Astrocyte (in vitro differentiated cells and primary cell): ENCODE measurements around the gene ZIC4. TPM values are rescaled to one million over a fixed set of nuclear protein-coding genes. Genes with fewer than 3 reads are reported as not detected.
A peak's percentile ranks its signal among the peaks of the same experiment; 100 is the strongest.

ENCODE experiments used
- DNase-seq: peaks from one replicate; pipeline ENCODE4 v3.0.0-alpha.2; 2010; ENCODE audit warnings: low read depth
- FAIRE-seq: peaks from 2 replicates; lab custom pipeline; 2011; peaks lifted over from hg19 to GRCh38; lab: Jason Lieb, UNC
- H2AFZ ChIP-seq: 2 replicates; pipeline ENCODE4 v1.6.0; 2012; ENCODE audit warnings: low read depth, low read length, inconsistent platforms
- H3K27ac ChIP-seq: 2 replicates; pipeline ENCODE4 v1.5.1; 2011; ENCODE audit warnings: low read depth, low read length, inconsistent platforms
- H3K27me3 ChIP-seq: 2 replicates; pipeline ENCODE4 v1.6.0; 2011; ENCODE audit warnings: low read length, inconsistent platforms; ENCODE audit not compliant: insufficient read depth
- H3K36me3 ChIP-seq: 2 replicates; pipeline ENCODE4 v1.5.1; 2011; ENCODE audit warnings: low read length, inconsistent platforms; ENCODE audit not compliant: insufficient read depth
- H3K4me1 ChIP-seq: 2 replicates; pipeline ENCODE4 v1.5.1; 2011; ENCODE audit warnings: low read length, inconsistent platforms; ENCODE audit not compliant: insufficient read depth
- H3K4me2 ChIP-seq: 2 replicates; pipeline ENCODE4 v1.6.0; 2012; ENCODE audit warnings: low read length, inconsistent platforms
- H3K4me3 ChIP-seq: 2 replicates; pipeline ENCODE4 v1.5.1; 2011; ENCODE audit warnings: low read depth, mild to moderate bottlenecking, low read length, inconsistent platforms; ENCODE audit not compliant: insufficient read depth
- H3K79me2 ChIP-seq: 2 replicates; pipeline ENCODE4 v1.6.0; 2012; ENCODE audit warnings: mild to moderate bottlenecking, low read length, inconsistent platforms; ENCODE audit not compliant: insufficient read depth
- H3K9ac ChIP-seq: 2 replicates; pipeline ENCODE4 v1.6.0; 2012; ENCODE audit warnings: mild to moderate bottlenecking, low read length, inconsistent platforms
- H3K9me3 ChIP-seq: 2 replicates; pipeline ENCODE4 v1.5.1; 2012; ENCODE audit warnings: low read depth, mild to moderate bottlenecking, low read length, inconsistent platforms; ENCODE audit not compliant: insufficient read depth
- H4K20me1 ChIP-seq: 2 replicates; pipeline ENCODE4 v1.6.0; 2012; ENCODE audit warnings: low read length, inconsistent platforms; ENCODE audit not compliant: insufficient read depth
- H3K27ac Mint-ChIP-seq: one replicate; pipeline ENCODE4 v1.8.0; 2021; ENCODE audit warnings: mild to moderate bottlenecking, mixed read lengths; ENCODE audit not compliant: unreplicated experiment
- H3K27me3 Mint-ChIP-seq: one replicate; pipeline ENCODE4 v1.8.0; 2021; ENCODE audit warnings: low read depth, mixed read lengths; ENCODE audit not compliant: unreplicated experiment
- H3K36me3 Mint-ChIP-seq: one replicate; pipeline ENCODE4 v1.8.0; 2021; ENCODE audit warnings: low read depth, mixed read lengths; ENCODE audit not compliant: unreplicated experiment
- H3K4me1 Mint-ChIP-seq: one replicate; pipeline ENCODE4 v1.8.0; 2021; ENCODE audit warnings: low read depth, mixed read lengths; ENCODE audit not compliant: unreplicated experiment
- H3K4me3 Mint-ChIP-seq: one replicate; pipeline ENCODE4 v1.8.0; 2021; ENCODE audit warnings: mild to moderate bottlenecking, moderate library complexity, mixed read lengths; ENCODE audit not compliant: unreplicated experiment
- H3K9me3 Mint-ChIP-seq: one replicate; pipeline ENCODE4 v1.8.0; 2021; ENCODE audit warnings: mild to moderate bottlenecking, mixed read lengths; ENCODE audit not compliant: unreplicated experiment
- EZH2 ChIP-seq: IDR thresholded peaks from 2 replicates; pipeline ENCODE4 v1.6.1; 2012; ENCODE audit warnings: mild to moderate bottlenecking, low read length, inconsistent platforms; ENCODE audit not compliant: insufficient read depth
- total RNA-seq: library from RNA; stranded (reverse); gene quantifications from 2 replicates; pipeline ENCODE4 v1.2.1, GENCODE V29; 2021
- TF ChIP-seq, protein P1 (sequence below): IDR thresholded peaks from 2 replicates; pipeline ENCODE4 v1.5.1; 2011; ENCODE audit warnings: low read depth, mild to moderate bottlenecking, inconsistent platforms, low read length, moderate library complexity; ENCODE audit not compliant: insufficient read depth

ZIC4 gene
- total RNA-seq, 1 donor from 2014 or later: not detected

DNA sequence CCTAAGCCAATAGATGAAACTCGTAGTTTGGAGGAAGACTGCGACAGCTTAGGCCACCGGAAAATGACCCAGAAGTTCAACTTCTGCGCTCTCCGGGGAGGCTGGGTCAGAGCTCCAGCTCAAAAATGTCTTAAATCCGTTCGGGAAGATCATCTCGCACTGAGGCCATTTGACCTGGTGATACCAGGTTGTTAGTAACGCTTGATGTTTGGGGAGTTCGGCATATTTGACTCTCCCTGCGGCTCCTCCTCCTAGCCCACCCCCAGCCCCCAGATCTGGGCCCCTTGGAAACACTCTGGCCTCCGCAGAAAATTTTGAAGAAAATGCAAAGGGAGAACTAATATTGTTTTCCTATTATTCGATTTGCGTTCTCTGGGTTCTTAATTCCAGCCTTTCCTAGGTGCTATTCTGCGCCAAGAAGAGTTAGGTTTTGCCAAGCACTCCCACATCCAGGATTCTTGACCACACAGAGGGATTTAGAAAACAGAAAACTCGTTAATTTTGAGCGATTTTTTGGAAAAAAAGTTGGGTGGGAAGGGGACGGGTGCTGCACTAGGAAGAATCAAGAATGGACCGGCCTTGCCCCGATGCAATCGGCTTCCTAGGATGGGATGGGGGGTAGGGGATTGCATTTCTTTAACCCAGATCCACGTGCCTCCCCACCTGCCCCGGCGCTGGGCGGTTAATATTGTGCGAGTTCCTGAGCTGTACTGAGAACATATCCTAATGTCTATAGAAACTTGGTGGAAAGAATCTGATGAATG is 50.0 kb downstream of the ZIC4 start:
- H3K27me3 Mint-ChIP-seq: peaks cover 85% of the 10 kb centered on the region
- peaks cover 9% of the 10 kb centered on the region for H3K9me3 Mint-ChIP-seq
- peaks cover 74% of the 10 kb centered on the region for H3K27me3 ChIP-seq
- no peaks in the 10 kb centered on the region for H3K4me1 ChIP-seq
- H3K4me2 ChIP-seq: no peak overlapping the region
- FAIRE-seq (no peak), DNase-seq (no peak)
- H2AFZ ChIP-seq: no peak overlapping the region
- H3K36me3 Mint-ChIP-seq: no peaks in the 10 kb centered on the region
- no peak overlapping the region for H3K9ac ChIP-seq
- H3K4me3 ChIP-seq: no peak overlapping the region
- no peaks in the 10 kb centered on the region for H3K36me3 ChIP-seq
- TF ChIP-seq EZH2: no peak
- TF ChIP-seq, protein P1, sequence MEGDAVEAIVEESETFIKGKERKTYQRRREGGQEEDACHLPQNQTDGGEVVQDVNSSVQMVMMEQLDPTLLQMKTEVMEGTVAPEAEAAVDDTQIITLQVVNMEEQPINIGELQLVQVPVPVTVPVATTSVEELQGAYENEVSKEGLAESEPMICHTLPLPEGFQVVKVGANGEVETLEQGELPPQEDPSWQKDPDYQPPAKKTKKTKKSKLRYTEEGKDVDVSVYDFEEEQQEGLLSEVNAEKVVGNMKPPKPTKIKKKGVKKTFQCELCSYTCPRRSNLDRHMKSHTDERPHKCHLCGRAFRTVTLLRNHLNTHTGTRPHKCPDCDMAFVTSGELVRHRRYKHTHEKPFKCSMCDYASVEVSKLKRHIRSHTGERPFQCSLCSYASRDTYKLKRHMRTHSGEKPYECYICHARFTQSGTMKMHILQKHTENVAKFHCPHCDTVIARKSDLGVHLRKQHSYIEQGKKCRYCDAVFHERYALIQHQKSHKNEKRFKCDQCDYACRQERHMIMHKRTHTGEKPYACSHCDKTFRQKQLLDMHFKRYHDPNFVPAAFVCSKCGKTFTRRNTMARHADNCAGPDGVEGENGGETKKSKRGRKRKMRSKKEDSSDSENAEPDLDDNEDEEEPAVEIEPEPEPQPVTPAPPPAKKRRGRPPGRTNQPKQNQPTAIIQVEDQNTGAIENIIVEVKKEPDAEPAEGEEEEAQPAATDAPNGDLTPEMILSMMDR: no peak
- no peak overlapping the region for H3K27ac ChIP-seq
- H3K27ac Mint-ChIP-seq: peak overlapping the region; percentile 12
- no peak overlapping the region for H3K4me3 Mint-ChIP-seq
- no peaks in the 10 kb centered on the region for H3K9me3 ChIP-seq
- H3K79me2 ChIP-seq: no peaks in the 10 kb centered on the region
- no peaks in the 10 kb centered on the region for H4K20me1 ChIP-seq
- no peaks in the 10 kb centered on the region for H3K4me1 Mint-ChIP-seq

DNA sequence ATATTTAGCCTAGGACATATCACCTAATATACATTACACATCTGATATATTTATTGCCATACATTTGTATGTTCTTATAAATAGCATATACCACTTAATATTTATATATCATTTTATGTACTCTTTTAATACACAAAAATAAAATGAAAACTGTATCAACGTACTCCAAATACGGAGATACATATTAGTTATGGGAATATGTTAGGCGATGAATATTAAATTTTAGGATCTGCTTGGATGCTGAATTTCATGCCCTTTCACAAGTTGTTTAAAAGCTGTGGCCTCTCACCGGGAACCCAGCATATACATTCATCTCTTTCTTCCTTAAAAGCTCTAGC is 50.6 kb downstream of the ZIC4 start:
- Mint-ChIP-seq H3K4me3 (no peak overlapping the region), H3K4me1 (no peaks in the 10 kb centered on the region), H3K27ac (peak overlapping the region; percentile 12), H3K9me3 (peaks cover 9% of the 10 kb centered on the region), H3K36me3 (no peaks in the 10 kb centered on the region), H3K27me3 (peaks cover 79% of the 10 kb centered on the region)
- DNase-seq (no peak), FAIRE-seq (no peak)
- no peak overlapping the region for H2AFZ ChIP-seq
- H4K20me1 ChIP-seq: no peaks in the 10 kb centered on the region
- no peaks in the 10 kb centered on the region for H3K4me1 ChIP-seq
- no peaks in the 10 kb centered on the region for H3K36me3 ChIP-seq
- peaks cover 68% of the 10 kb centered on the region for H3K27me3 ChIP-seq
- no peaks in the 10 kb centered on the region for H3K79me2 ChIP-seq
- H3K9ac ChIP-seq: no peak overlapping the region
- H3K4me2 ChIP-seq: no peak overlapping the region
- H3K9me3 ChIP-seq: no peaks in the 10 kb centered on the region
- no peak overlapping the region for H3K4me3 ChIP-seq
- TF ChIP-seq EZH2: no peak
- TF ChIP-seq, protein P1: no peak
- H3K27ac ChIP-seq: no peak overlapping the region

DNA sequence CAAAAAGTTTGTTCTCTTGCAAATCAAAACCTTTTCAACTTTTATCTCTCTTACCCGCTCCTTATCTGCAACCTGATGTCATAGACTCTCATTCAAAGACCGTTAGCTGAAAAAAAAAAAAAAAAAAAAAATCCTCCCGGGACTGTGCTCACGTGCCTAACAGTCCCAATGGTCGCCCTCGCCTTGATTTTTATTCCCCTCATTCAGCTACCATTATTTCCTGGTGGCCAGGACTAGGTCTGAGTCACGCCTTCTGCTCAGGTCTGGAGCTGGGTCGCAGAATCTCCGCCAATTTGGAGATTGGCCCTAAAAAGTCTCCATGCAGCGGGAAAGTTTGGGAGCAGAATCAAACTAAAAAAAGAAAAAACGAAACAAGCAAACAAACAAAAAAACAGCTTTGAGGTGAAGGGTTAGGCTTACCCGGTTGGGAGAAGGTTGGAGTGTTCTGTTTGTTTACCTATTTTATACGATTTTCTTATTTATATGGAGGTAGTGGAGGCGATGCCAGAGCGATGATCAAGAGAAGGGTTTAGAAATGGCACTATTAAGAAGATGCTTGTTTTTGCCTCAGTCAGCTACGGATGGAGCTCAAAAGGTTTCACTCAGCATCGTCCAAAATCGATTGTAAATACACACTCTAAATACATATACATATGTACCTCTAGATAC is 51.1 kb downstream of the ZIC4 start:
- peak overlapping the region; percentile 77 for H3K4me2 ChIP-seq
- peaks cover 63% of the 10 kb centered on the region for H3K27me3 ChIP-seq
- H3K4me3 ChIP-seq: peak overlapping the region; percentile 45
- no peak for FAIRE-seq
- no peaks in the 10 kb centered on the region for H3K36me3 ChIP-seq
- no peak overlapping the region for H3K9ac ChIP-seq
- Mint-ChIP-seq H3K27ac (no peak overlapping the region), H3K27me3 (peaks cover 74% of the 10 kb centered on the region), H3K4me3 (peak overlapping the region; percentile 23), H3K4me1 (no peaks in the 10 kb centered on the region), H3K9me3 (peaks cover 9% of the 10 kb centered on the region), H3K36me3 (no peaks in the 10 kb centered on the region)
- no peaks in the 10 kb centered on the region for H3K9me3 ChIP-seq
- DNase-seq: no peak
- no peak overlapping the region for H2AFZ ChIP-seq
- no peaks in the 10 kb centered on the region for H3K79me2 ChIP-seq
- TF ChIP-seq, protein P1: no peak
- TF ChIP-seq EZH2: no peak
- no peak overlapping the region for H3K27ac ChIP-seq
- no peaks in the 10 kb centered on the region for H4K20me1 ChIP-seq
- no peaks in the 10 kb centered on the region for H3K4me1 ChIP-seq
